Dedifferentiated amniotic fluid mesenchymal stem cell (primary cell): ENCODE data around the gene CCDC9.
"Not testable (repeated sequence)": the region's sequence is repeated elsewhere in the genome, so short reads cannot be mapped to it uniquely, and the experiment has no call there.

Experiments used
- DNase-seq: peaks from one replicate; pipeline ENCODE4 v3.0.0-alpha.2; 2016; ENCODE audit errors: extremely low spot score

The CCDC9 gene

DNA sequence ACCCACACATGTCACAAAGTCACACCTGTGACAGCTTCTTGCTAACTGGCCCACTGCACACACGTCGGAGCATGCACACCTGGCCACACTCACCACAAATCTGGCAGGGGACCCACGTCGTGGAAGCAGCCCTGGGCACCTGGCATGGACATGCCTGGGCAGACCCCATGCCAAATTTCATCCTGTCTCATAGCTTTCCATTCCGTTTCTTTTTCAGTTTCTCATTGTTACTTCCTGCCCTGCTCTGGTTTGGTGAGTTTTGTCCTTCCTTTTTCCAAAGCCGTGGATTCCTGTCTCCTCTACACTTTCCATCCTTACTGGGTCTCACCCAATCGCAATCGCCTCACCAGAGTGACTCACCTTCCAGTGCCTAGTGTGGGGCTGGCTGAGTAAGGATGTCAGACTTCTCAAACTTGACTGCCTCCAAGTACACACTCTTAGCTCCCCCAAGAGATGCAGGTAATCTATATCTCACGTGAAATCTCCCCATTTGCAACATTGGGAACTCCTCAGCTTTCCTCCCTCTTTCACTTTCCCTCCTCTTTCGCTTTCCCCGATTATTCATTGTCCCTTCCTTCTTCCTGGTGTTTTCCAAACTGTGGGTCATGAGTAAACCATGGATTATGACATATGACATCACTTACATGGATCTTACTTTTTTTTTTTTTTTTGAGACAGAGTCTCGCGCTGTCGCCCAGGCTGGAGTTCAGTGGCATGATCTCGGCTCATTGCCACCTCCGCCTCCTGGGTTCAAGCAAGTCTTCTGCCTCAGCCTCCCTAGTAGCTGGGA is 23.7 kb upstream of the CCDC9 start:
- peak; percentile 64 for DNase-seq

DNA sequence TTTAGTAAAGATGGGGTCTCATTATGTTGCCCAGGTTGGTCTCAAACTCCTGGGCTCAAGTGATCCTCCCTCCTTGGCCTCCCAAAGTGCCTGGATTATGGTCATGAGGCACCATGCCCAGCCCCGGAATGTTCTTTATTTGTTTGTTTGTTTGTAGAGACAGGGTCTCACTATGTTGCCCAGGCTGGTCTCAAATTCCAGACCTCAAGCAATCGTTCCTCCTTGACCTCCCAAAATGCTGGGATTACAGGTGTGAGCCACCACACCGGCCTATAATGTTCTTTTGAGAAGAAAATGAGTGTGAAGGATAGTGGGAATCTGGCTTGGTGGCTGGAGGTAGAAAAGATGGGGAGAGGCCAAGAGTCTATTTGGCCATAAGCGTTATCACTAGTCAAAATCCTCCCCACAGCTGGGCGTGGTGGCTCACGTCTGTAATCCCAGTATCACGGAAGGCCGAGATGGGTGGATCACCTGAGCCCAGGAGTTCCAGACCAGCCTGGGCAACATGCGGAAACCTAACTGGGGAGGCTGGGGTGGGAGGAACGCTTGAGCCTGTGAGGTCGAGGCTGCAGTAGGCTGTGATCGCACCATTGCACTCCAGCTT is 20.2 kb upstream of the CCDC9 start:
- no peak for DNase-seq

DNA sequence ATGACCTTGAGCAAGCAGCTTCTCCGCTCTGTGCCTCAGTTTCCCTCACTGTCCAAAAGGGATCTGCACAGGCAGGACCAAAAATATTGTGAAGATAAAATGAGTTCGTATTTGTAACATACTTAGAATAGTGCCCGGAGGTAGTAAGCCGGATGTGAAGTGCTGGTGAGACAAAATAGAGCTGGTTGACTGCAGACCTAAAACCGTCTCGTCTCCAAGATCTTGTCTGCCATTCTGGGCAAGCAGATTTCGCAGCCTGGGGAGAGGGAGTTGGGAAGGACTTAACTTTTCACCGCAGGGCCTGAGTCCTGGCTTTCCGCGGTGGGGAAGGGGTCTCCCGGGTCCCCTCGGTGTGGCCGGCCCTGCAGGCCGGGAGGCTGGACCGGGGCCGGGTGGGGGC is 17.2 kb upstream of the CCDC9 start:
- no peak for DNase-seq

DNA sequence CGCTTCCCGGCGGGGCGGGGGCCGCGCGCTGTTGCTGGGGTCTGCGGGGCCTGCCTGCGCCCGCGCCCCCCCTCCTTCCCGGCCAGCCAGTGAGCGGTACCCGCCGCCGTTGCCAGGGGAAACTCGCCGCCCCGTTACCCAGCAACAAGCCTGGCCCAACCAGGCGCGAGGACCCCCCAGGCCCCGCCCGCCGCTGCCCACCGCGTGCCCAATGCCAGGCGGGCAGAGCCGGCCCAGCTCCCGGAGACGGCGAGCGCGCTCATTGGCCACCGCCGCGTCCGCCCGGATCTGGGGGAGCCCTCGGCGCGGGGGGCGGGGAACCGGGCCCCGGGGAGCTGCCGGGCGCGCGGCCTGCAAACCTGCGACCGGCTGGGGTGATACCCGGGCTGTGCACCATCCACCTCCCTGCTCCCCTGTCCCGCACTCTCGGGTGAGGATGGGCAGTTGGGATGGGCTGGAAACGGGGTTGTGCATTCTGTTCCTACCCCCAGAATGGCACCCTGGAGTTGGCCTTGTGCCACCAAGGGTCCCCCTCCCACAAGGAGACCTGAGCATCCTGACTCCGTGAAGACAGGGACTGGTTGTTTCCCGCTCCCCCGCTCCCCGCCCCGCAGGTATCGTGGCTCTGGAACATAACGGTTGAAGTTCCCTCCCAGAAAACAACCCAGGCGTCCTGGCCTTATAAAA is 16.6 kb upstream of the CCDC9 start:
- no peak for DNase-seq

DNA sequence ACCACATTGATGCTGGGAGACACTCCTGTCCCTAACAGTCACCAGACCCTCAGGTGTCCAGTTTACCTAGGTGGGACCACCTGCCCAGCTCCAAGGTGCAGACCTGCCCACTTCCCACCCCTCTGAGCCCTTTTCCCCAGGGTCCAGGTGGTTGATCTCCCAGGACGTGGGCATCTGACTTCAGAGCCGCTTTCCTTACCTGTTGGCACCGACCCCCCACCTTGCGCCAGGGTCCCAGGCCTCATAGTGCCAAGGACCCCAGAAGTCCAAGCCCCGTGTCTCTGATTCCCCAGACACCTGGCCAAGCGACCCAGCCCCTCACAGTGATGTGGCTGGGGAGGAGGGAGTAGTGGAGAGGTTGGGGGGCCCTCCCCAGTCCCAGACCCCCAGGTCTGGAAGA is 15.8 kb upstream of the CCDC9 start:
- no peak for DNase-seq

DNA sequence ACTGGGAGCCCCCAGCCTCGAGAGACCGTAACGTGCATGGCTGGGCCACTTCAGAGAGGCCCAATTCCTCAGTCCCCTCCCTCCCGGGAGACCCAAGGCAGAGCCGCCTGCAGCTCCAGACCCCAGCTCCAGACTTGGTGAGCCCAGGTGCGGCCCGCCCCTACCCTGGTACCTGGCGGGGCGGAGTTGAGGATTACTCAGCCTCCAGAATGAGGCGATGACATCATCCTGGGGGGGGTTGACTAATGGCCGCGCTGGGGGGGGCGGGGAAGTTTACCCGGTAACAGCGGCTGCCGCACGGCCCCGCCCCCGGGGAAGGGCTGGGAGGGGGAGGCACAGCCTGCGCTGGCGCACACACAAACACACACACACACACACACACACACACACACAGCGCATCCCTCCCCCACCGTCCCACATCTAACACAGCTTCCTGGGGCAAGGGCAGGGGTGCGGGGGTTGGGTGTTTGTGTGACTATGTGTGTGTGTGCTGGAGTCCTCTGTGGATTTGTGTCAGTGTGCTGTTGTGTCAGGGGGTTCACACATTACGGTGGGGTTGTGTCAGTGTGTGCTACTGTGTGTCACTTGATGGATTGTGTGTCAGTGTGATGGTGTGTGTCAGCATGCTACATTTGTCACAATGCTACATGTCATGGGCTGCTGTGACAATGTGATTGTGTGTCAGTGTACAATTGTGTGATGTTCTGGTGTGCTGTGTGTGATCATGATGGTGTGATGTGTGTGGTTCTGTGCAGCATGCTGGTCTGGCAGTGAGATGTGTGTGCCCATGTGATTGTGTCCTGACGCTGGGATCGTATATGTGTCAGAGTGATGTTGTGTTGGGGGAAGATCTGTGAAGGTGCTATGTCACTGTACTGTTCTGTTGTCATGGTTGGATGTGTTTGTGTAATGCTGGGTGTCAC is 15.1 kb upstream of the CCDC9 start:
- DNase-seq: peak; percentile 51

DNA sequence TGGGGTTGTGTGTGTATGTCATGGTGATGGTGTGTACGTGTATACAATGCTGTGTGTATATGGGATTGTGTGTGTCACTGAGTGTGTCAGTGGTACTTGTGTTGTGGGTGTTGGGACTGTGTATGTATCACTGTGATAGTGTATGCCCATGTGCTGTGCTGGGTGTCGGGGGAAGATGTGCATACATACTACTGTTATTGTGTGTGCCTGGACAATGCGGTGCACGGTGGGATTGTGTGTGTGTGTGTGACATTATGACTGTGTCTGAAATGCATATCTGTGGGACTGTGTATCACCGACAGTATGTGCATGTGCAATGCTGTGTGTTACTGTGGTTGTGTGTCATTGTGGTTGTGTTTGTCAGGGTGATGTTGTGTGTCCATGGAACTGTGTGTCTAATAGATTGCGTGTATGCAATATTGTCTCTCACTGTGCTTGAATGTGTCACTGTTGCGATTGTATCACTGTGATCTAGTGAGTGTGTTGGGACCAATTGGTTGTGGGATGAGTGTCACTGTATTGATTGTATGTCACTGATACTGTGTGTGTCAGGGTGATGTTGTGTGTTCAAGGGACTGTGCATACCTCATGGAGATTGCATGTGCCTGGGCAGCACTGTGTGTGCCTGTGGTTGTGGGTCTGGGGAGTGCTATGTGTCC is 14.3 kb upstream of the CCDC9 start:
- no peak for DNase-seq

- no peak for DNase-seq
These were observed 13.0 kb upstream of the CCDC9 start for GRCh38 chr19:47243364-47243775.

DNA sequence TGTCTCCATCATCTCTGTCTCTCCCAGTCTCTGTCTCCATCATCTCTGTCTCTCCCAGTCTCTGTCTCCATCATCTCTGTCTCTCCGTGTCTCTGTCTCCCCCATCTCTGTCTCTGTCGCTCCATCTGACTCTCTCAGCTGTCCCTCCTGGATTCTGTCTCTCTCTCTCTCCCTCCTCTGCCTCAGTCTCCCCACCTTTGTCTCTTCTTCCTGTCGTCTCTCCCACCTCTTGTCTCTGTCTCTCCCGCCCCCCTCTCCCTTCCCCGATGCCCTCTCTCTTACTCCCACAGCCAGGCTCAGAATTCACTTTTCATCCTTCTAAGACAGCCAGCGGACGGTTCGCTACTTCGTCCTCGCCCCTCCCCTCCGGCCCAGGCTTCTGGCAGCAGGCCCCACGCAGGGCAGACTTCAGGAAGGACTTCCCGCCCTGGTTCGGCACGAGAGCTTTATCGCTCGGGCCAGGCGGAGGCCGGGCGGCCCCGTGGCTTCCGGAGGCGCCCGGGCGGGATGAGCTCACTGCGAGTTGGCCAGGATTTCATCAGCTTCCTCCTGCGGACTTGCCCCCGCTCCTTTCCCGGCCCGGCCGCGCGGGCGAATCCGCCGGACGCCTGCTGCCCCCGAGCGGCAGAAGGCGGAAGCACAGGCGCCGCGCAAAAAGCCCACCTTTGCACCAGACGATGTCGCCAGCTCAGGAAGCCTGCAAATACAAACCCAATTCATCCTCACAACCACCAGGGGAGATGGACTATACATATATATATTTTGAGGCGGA is 12.4 kb upstream of the CCDC9 start:
- DNase-seq: peak; percentile 98

DNA sequence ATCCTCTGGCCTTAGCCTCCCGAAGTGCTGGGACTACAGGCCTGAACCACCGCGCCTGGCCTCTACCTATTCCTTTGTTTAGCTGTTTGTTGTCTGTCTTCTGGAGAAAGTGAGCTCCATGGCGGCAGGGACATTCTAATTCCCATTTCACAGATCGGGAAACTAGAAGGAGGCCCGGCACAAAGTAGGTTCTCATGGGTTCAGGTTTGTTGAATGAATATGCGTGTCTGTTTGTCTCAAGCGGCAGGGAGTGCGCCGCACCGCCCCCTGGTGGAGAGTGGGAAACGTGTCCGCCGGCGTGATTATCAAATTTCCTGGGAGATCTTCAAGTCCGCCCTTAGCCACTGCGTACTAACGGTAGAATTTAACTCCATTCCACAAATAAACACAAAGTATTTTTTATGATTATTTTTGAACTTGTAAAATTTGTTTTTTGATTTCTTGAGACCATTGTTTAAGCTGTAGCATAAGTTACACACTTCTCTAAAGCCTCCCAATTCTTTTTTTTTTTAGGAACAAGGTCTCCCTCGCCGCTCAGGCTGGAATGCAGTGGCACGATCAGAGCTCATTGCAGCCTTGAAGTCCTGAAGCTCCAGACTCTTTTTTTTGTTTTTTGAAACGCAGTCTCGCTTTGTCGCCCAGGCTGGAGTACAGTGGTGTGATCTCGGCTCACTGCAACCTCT is 8.9 kb upstream of the CCDC9 start:
- DNase-seq: peak; percentile 77

DNA sequence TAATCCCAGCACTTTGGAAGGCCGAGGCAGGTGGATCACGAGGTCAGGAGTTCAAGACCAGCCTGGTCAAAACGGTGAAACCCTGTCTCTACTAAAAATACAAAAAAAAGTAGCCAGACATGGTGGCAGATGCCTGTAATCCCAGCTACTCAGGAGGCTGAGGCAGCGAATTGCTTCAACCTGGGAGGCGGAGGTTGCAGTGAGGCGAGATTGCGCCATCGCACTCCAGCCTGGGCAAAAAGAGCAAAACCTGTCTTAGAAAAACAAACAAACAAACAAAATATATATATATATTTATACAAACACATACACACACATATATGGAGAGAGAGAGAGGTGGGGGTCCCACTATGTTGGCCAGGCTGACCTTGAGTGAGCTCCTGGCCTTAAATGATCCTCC is 3.3 kb upstream of the CCDC9 start:
- not testable (repeated sequence) for DNase-seq

DNA sequence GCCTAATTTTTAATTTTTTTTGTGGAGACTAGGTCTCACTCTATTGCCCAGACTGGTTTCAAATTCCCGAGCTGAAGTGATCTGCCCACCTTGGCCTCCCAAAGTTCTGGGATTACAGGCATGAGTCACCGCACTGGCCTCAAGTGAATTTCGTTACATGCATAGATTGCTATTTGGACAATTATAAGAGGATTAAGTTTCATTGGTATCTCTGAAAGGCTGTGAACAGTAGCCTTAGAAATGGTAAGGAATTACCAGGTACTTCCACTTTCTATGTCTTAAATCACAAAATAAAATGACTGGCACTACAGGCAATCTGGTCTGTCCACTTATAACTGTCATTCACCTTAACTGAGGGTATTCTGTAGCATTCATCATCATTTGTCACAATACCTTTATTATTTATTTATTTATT is 2.9 kb upstream of the CCDC9 start:
- peak; percentile 81 for DNase-seq

DNA sequence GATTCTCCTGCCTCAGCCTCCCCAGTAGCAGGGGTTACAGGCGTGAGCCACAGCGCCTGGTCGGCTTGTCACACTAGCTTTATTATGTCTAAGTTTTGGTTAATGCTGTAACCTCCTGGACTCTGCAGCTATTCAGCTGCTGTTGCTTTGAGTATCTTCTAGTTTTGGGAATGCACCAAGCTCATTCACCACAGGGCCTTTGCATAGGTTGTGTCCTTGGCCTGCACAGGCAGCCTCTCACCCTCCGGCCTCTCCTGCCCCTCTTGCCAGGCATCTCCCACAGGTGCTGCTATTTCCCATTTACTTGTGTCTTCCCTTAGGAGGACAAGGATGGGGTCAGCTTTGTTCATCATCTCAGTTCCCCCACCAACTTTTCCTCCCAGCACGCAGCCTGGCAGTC is 2.4 kb upstream of the CCDC9 start:
- DNase-seq: no peak

GRCh38 chr19:47256693-47257410 is 527 bp downstream of the CCDC9 start:
- peak; percentile 99 for DNase-seq

GRCh38 chr19:47257411-47258169 is 1.3 kb downstream of the CCDC9 start:
- no peak for DNase-seq

- DNase-seq: no peak
These were observed 2.1 kb downstream of the CCDC9 start for GRCh38 chr19:47258434-47258833.

DNA sequence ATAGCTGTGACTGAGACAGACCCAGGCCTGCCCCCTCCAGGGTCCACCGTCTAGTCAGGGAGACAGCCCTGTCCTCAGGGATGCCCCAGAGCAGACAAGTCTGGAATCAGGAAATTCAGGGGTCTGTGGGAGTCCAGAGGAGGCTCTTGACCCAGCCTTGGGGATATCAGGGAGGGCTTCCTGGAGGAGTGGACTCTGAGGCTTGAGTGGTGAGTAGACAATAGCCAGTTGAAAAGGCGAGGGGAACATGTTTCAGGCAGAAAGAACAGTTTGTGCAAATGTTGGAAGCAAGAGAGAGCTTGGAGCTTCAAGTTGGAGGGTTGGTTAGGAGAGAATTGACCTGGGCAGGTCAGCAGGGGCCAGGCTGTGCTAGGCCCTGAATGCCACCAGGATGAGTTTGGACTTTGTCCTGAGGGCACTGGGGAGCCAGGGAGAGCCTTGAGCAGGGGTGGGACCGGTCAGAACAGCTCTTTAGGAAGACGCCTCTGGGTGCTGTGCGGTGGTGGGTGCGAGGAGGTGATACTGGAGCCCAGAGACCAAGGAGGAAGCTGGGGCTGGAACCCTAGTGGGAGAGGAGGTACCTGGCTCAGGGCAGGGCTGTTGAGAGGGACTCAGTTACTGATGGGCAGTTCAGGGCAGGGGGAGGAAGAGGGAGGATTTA is 2.7 kb downstream of the CCDC9 start:
- DNase-seq: no peak

DNA sequence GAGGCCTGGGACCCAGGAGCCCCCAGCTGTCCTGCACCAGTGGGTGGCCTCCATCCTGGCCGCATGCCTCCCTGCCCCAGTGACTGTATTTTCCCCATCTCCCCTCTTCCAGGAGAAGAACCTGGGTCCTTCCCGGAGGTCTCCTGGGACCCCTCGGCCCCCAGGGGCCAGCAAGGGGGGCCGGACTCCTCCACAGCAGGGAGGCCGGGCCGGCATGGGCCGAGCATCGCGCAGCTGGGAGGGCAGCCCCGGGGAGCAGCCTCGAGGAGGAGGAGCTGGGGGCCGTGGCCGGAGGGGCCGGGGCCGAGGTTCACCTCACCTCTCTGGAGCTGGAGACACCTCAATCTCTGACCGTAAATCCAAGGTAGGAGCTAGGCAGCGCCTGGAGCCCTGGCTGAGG is 4.2 kb downstream of the CCDC9 start:
- no peak for DNase-seq
